RWPE1 (cell line): Measurements from ENCODE around the gene LYRM9.
A peak's percentile ranks its signal among the peaks of the same experiment; 100 is the strongest.

Experiments used
- CTCF ChIA-PET: fragments of 350-600 bp; sonication (Branson Sonifier 250); formaldehyde crosslinking; extraction: SDS; loops from one replicate; lab custom pipeline; 2021; lab: Yijun Ruan, JAX
- POLR2A ChIA-PET: fragments of 400-600 bp; formaldehyde crosslinking; extraction: SDS; loops from one replicate; lab custom pipeline; 2020; ENCODE audit warnings: antibody characterized with exemption; ENCODE audit not compliant: low non-redundant PET; lab: Yijun Ruan, JAX
- DNase-seq: peaks from one replicate; pipeline ENCODE4 v3.0.0; 2012; ENCODE audit warnings: low spot score
- H3K27ac ChIP-seq: fragments of 450-650 bp; 2 replicates; pipeline ENCODE4 v1.5.1; 2017
- CTCF ChIP-seq: fragments of 450-650 bp; conservative IDR thresholded peaks from 2 replicates; pipeline ENCODE4 v1.5.1; 2017; ENCODE audit warnings: low read depth, mild to moderate bottlenecking

Gene LYRM9

GRCh38 chr17:27871407-27871806 is 21.8 kb downstream of the LYRM9 start:
- POLR2A ChIA-PET: no interaction called here
- CTCF ChIA-PET: interaction anchor here (1.0 to 1.6 kb wide), 3 partner anchors 8 to 22 kb away, joined by 3 to 5 read pairs (median 4); partner anchors contain the start of gene LYRM9

GRCh38 chr17:27870345-27870744 is 22.8 kb downstream of the LYRM9 start:
- H3K27ac ChIP-seq: no peak overlapping the region
- no peak for DNase-seq
- ChIA-PET POLR2A (no interaction called here), CTCF (interaction anchor here (1.6 kb wide), 1 partner anchor 9 kb away, joined by 3 read pairs; no protein-coding TSS in a partner anchor)
- no peak for TF ChIP-seq CTCF

More at GRCh38 chr17:27871407-27871806, 21.8 kb downstream of the LYRM9 start:
- no peak for DNase-seq
- no peak for TF ChIP-seq CTCF
- no peak overlapping the region for H3K27ac ChIP-seq

- no peak for DNase-seq
- CTCF ChIA-PET: no interaction called here
- POLR2A ChIA-PET: no interaction called here
- TF ChIP-seq CTCF: no peak
- no peak overlapping the region for H3K27ac ChIP-seq
Measured at GRCh38 chr17:27868565-27868964, 24.6 kb downstream of the LYRM9 start.

- no peak for DNase-seq
- no peak for TF ChIP-seq CTCF
- ChIA-PET CTCF (no interaction called here), POLR2A (no interaction called here)
- H3K27ac ChIP-seq: no peak overlapping the region
Measured at GRCh38 chr17:27862840-27863239, 30.3 kb downstream of the LYRM9 start.

- peak; percentile 79 for DNase-seq
- ChIA-PET CTCF (no interaction called here), POLR2A (no interaction called here)
- no peak overlapping the region for H3K27ac ChIP-seq
- TF ChIP-seq CTCF: no peak
Measured at GRCh38 chr17:27862004-27862403, 31.2 kb downstream of the LYRM9 start.

GRCh38 chr17:27860971-27861664 is 32.0 kb downstream of the LYRM9 start:
- CTCF ChIA-PET: no interaction called here
- POLR2A ChIA-PET: no interaction called here

More at GRCh38 chr17:27860971-27861664, 32.0 kb downstream of the LYRM9 start:
- no peak overlapping the region for H3K27ac ChIP-seq
- no peak for TF ChIP-seq CTCF
- peak; percentile 30 for DNase-seq
